H1 (cell line): ENCODE data around the gene TSFM. TPM values are rescaled to one million over a fixed set of nuclear protein-coding genes. Genes with fewer than 3 reads are reported as not detected.

Source experiments
- ASH2L ChIP-seq: fragments of 200-600, 300-600 bp; sonication (generic); IDR thresholded peaks from one replicate; pipeline ENCODE4 v1.7.1; 2017; ENCODE audit warnings: low read length
- BCL11A ChIP-seq, 2 experiments: IDR thresholded peaks; one replicate each; pipeline ENCODE4 v1.6.1; 2011; ENCODE audit warnings: low read depth in 2 of 2, low read length in 2 of 2, mild to moderate bottlenecking in 2 of 2
- CBX8 ChIP-seq: fragments of 300-800, 300-1000 bp; sonication (generic); IDR thresholded peaks from 2 replicates; pipeline ENCODE4 v1.7.1; 2016; ENCODE audit warnings: low read depth, low read length, borderline replicate concordance
- E2F6 ChIP-seq: IDR thresholded peaks from 2 replicates; pipeline ENCODE4 v1.6.1; 2012; ENCODE audit warnings: inconsistent platforms
- EGR1 ChIP-seq: IDR thresholded peaks from 2 replicates; pipeline ENCODE4 v1.6.1; 2011; ENCODE audit warnings: low read depth, low read length, borderline replicate concordance
- EZH2 ChIP-seq: fragments of 200-600 bp; sonication (generic); IDR thresholded peaks from 2 replicates; pipeline ENCODE4 v1.7.1; 2012; ENCODE audit warnings: low read depth, mild to moderate bottlenecking, moderate library complexity, low read length, inconsistent platforms; ENCODE audit not compliant: severe bottlenecking
- GABPA ChIP-seq: IDR thresholded peaks from 2 replicates; pipeline ENCODE4 v1.6.1; 2011; ENCODE audit warnings: mild to moderate bottlenecking, low read length, moderate library complexity, borderline replicate concordance; ENCODE audit not compliant: insufficient read depth
- HDAC2 ChIP-seq, 2 experiments: fragments of 300-600 bp in 1 of 2; sonication (generic) in 1 of 2; IDR thresholded peaks; 2 replicates each; pipeline ENCODE4 v1.6.1; 2011 to 2012; ENCODE audit warnings: low read depth in 2 of 2, low read length in 2 of 2, mild to moderate bottlenecking in 2 of 2, moderate library complexity in 2 of 2, borderline replicate concordance in 1 of 2, inconsistent platforms in 1 of 2
- HDAC6 ChIP-seq: IDR thresholded peaks from one replicate; pipeline ENCODE4 v1.7.1; 2012; ENCODE audit warnings: low read depth, mild to moderate bottlenecking, inconsistent platforms, low read length, moderate library complexity
- KDM1A ChIP-seq: fragments of 200-600, 300-600 bp; sonication (generic); IDR thresholded peaks from 2 replicates; pipeline ENCODE4 v1.7.1; 2016; ENCODE audit warnings: mild to moderate bottlenecking, low read length, borderline replicate concordance
- KDM4A ChIP-seq: IDR thresholded peaks from one replicate; pipeline ENCODE4 v1.7.1; 2012; ENCODE audit warnings: low read depth, mild to moderate bottlenecking, moderate library complexity, low read length, inconsistent platforms; ENCODE audit not compliant: severe bottlenecking
- NANOG ChIP-seq: IDR thresholded peaks from 2 replicates; pipeline ENCODE4 v1.6.1; 2011; ENCODE audit warnings: low read length, low read depth, mild to moderate bottlenecking, inconsistent platforms; ENCODE audit not compliant: insufficient read depth, poor library complexity, severe bottlenecking
- POLR2A ChIP-seq, 2 experiments: IDR thresholded peaks; 1 replicate in 1 of 2; 2 replicates in 1 of 2; pipeline ENCODE4 v1.6.1; 2011; ENCODE audit warnings: low read depth in 2 of 2, low read length in 2 of 2, mild to moderate bottlenecking in 2 of 2; ENCODE audit errors: control extremely low read depth in 1 of 2
- POLR2AphosphoS5 ChIP-seq: IDR thresholded peaks from 2 replicates; pipeline ENCODE4 v1.6.1; 2011; ENCODE audit warnings: low read depth, low read length
- SAP30 ChIP-seq: fragments of 300-600 bp; sonication (generic); IDR thresholded peaks from 2 replicates; pipeline ENCODE4 v1.7.1; 2012; ENCODE audit warnings: low read length, moderate library complexity, mild to moderate bottlenecking, inconsistent platforms; ENCODE audit not compliant: insufficient read depth, insufficient replicate concordance
- SIX5 ChIP-seq: IDR thresholded peaks from 2 replicates; pipeline ENCODE4 v1.6.1; 2011; ENCODE audit warnings: mild to moderate bottlenecking, low read depth, low read length
- SP2 ChIP-seq: IDR thresholded peaks from 2 replicates; pipeline ENCODE4 v1.6.1; 2012; ENCODE audit warnings: mild to moderate bottlenecking, low read length, inconsistent platforms
- TAF7 ChIP-seq: optimal IDR thresholded peaks from 2 replicates; pipeline ENCODE3; 2011; ENCODE audit warnings: low read depth, mild to moderate bottlenecking, inconsistent platforms, low read length, moderate library complexity, borderline replicate concordance
- USF2 ChIP-seq: IDR thresholded peaks from 2 replicates; pipeline ENCODE4 v1.6.1; 2011; ENCODE audit warnings: low read length, improper control_type of control experiment
- ZNF274 ChIP-seq: IDR thresholded peaks from 2 replicates; pipeline ENCODE4 v1.7.0; 2012; ENCODE audit warnings: low read length, borderline replicate concordance; ENCODE audit errors: extremely low read depth
- polyA plus RNA-seq, 7 experiments: library from polyadenylated mRNA; depleted of rRNA in 3 of 7; stranded (reverse) in 5 of 7; unstranded in 2 of 7; fragments of >200 nt in 5 of 7; fragments of 200-250 nt in 2 of 7; gene quantifications; 1 replicate in 5 of 7; 2 replicates in 1 of 7; 4 replicates in 1 of 7; pipeline versions ENCODE4 v1.2.1 to v1.2.3, GENCODE V29; 2011 to 2013; ENCODE audit warnings: missing spikeins in 2 of 7, mixed read lengths in 2 of 7
- total RNA-seq: library from RNA; stranded (reverse); fragmentation: NEBNext Ultra II Directional; extraction: Animal tissue kit (Norgen Biotek cat#: 25700); gene quantifications from 2 replicates; pipeline ENCODE4 v1.2.1, GENCODE V29; 2021

TSFM gene
- total and polyA plus RNA-seq, 2 of the 8 experiments (the other 6 are each of a cell fraction or from before 2014, with no cell fraction given): 17.4 to 49.8 TPM

- TF ChIP-seq EGR1 (no peak; the same call in 1 of the 2 replicates), SIX5 (no peak), POLR2A (IDR thresholded peaks at IDR 0.05; ENCODE audit: control extremely low read depth in 1 of 2, low read depth in 2 of 2, low read length in 2 of 2) (peak; percentile 69 to 70), HDAC2 (IDR thresholded peaks at IDR 0.05; ENCODE audit: borderline replicate concordance in 1 of 2, low read depth in 2 of 2, low read length in 2 of 2) (peak in 1 of 2 experiments; percentile 78; a peak in 2 of 4 replicates), GABPA (no peak), E2F6 (no peak), USF2 (no peak), EZH2 (no peak), NANOG (no peak), POLR2AphosphoS5 (peak; percentile 71), HDAC6 (no peak), SAP30 (no peak), BCL11A (IDR thresholded peaks at IDR 0.05; ENCODE audit: low read depth in 2 of 2, low read length in 2 of 2) (no peak), CBX8 (no peak), KDM1A (no peak), ZNF274 (no peak), ASH2L (peak; percentile 57), KDM4A (peak; percentile 25), TAF7 (peak; percentile 50), SP2 (no peak)
These were observed 64.2 kb downstream of the TSFM start, which contains the start of gene CTDSP2 (continued) for GRCh38 chr12:57846577-57847319.
